ENCODE results near the gene RERE.

The RERE gene

DNA sequence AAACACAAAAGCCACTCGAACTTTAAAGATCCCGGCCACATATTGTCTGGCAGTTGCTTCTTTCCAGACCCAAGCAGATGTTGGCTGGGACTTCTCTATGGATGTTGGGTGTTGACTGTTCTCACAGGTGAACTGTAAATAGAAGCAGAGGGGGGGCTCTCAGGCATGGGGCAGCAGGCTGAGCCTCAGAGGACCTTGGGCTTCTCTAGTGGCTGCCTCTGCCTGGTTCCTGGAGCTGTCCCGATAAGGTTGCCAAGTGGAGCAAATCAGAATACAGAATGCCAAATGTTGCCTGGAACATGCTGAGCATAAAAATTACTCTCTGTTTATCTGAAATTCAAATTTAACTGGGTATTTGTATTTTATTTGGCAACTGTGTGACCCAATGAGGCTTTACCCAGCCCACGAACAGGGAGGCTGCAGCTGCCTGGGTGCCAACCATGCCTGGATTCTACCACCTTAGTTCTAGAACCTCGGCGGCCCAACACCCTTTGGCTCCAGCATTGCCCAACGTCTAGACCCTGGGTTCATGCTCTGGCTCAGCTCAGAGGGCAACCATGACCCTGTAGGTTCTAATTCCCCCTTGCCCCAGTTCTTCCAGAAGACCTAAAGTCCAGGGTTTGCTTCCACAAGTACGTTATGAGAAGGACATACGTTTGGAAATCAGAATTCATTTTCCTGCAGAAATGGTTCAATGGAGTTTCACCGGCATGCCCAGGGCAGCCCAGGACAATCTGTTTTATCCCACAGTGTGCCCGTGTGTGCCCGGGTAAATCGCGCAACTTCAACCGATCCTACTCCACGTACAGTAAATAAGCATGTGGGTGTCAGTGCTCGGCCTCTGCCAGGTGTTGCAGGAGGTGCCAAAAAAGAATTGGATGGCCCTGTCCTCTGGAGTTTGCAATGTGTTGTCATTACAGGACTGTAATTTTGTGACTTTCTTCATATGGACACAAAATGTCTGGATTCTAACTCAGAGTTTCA lies 504.9 kb downstream of the RERE start:
- DNase-seq, result peak; percentile 83

GRCh38 chr1:8311068-8311718 lies 506.2 kb downstream of the RERE start:
- no peak for DNase-seq

DNA sequence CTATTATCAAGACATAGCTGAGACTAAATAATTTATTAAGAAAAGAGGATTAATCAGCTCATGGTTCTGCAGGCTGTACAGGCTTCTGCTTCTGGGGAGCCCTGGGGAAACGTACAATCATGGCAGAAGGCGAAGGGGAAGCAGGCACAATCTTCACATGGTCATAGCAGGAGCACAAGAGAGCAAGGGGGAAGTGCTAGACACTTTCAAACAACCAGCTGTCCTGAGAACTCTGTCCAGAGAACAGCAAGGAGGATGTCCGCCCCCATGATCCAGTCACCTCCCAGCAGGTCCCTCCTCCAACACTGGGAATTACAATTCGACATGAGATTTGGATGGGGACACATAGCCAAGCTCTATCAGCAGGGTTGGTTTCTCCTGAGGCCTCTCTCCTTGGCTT lies 509.8 kb downstream of the RERE start:
- no peak for DNase-seq

DNA sequence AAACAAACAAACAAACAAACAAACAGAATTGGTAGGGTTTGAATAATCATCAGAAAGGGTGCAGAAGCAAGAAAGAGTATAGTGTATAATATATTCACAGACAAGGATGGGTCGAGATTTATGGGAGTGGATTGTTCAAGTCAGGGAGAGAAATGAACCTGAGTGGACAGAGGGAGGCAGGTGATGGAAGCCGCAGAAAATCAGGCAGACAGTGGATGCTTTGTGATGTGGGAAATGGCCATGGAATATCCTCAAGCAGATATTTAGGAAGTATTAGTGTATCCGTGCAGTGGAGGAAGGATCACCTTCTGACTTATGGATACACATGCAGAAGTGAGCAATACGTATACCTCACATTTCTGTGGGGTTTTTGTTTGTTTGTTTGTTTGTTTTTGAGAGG lies 513.6 kb downstream of the RERE start:
- no peak for DNase-seq

DNA sequence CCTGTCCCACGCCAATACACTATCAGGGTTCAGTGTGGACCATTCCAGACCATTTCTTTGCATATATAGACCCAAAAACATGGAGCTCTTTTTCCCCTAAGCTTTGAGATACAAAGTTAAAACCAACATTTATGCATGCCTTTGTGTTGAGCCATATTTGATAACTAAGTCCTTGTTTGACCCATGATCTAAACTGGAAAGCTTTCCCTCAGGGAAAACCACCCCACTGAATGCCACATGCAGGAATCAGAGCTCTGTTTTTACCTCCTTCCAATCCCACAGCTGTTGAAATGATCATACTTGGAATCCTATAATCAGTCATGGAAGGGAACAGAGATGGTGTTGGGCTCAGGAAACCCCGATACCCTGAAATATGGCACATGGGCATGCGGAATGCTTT lies 514.3 kb downstream of the RERE start:
- no peak for DNase-seq

All from DMS79 treated with DMSO at 0.1 percent for 48 hours (cell line).